ENCODE results near the gene ZNF215. TPM values are rescaled to one million over a fixed set of nuclear protein-coding genes. Genes with fewer than 3 reads are reported as not detected.
"Not testable (repeated sequence)": the region's sequence is repeated elsewhere in the genome, so short reads cannot be mapped to it uniquely, and the experiment has no call there.

The ZNF215 gene
- total RNA-seq, 1 experiment from 2014 or later, result 5.5 TPM

- DNase-seq (ENCODE audit: low read depth), result no peak
Observed at GRCh38 chr11:6941970-6942369, 15.7 kb downstream of the ZNF215 start.

- no peak for DNase-seq (ENCODE audit: low read depth)
Observed at GRCh38 chr11:6943131-6943530, 16.9 kb downstream of the ZNF215 start.

GRCh38 chr11:6954248-6954647, 28.0 kb downstream of the ZNF215 start:
- not testable (repeated sequence) for DNase-seq (ENCODE audit: low read depth)

GRCh38 chr11:6962141-6962540, 35.9 kb downstream of the ZNF215 start:
- DNase-seq (ENCODE audit: low read depth), result no peak

GRCh38 chr11:6962673-6963072, 36.4 kb downstream of the ZNF215 start:
- DNase-seq (ENCODE audit: low read depth), result no peak

DNA sequence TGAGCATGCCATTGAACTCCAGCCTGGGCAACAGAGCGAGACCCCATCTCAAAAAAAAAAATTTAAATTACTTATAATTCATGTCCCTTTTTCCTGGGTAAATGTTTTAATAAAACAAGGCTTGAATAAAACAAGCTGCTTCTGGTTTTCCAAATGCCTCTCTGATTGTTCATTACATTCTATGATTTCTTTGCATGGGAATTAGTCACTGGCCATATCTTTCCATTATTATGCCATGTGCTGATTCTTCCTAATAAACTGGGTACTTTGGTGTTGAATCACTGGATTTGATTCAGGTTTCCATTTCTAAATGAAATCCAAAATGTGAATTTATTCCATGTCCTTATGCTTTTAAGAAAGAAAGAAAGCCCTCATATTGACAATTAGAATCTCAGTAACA, 42.6 kb downstream of the ZNF215 start:
- DNase-seq (ENCODE audit: low read depth), result no peak

- not testable (repeated sequence) for DNase-seq (ENCODE audit: low read depth)
Observed at GRCh38 chr11:6969854-6970253, 43.6 kb downstream of the ZNF215 start.

- DNase-seq (ENCODE audit: low read depth), result no peak
Observed at GRCh38 chr11:6979365-6979764, 53.1 kb downstream of the ZNF215 start.

DNA sequence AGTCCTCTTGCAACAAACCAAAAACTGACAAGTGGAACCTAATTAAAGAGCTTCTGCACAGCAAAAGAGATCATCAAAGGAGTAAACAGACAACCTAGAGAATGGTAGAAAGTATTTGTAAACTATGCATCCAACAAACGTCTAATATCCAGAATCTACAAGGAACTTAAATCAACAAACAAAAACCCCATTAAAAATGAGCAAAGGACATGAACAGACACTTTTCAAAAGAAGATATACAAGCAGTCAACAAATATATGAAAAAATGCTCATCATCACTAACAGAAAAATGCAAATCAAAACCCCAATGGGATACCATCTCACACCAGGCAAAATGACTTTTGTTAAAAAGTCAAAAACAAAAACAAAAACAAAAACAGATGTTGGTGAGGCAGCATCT, 60.3 kb downstream of the ZNF215 start:
- no peak for DNase-seq (ENCODE audit: low read depth)

DNA sequence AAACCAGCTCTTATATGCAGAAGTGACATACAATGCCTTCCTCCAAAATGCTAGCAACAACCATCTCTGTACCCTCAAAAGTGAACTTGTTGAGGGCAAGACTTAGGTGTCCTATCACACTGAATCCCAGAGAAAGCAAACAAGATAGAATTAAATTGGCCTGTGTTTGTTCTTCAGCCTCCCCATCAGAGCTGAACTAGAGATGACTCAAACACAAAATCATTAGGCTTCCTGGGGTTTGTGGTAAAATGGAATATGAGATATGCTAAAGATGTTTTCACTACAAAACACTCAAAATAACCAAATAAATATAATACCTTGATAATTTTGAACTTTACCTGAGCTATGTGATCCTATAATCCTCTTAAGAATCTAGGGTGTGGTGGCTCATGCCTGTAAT, 62.3 kb downstream of the ZNF215 start:
- no peak for DNase-seq (ENCODE audit: low read depth)

DNA sequence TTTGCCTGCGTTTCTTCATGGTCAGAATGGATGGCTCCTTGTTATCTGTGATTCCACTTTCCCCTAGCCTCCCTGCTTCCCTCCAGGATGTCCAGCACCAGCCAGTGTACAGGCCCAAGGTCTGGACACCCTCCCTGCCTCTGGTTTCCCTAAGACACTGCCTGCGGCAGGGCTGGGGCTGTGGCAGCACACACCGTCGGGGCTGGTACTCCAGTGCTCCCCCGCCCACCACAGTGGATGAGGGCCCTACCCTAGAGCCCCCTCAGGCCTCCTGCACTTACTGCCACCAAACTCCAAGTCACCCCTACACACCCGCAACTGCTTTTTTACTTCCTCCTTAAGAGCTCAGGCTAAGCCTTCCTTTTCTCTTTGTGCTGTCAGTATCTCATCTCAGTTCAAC, 65.0 kb downstream of the ZNF215 start:
- DNase-seq (ENCODE audit: low read depth), result no peak

DNA sequence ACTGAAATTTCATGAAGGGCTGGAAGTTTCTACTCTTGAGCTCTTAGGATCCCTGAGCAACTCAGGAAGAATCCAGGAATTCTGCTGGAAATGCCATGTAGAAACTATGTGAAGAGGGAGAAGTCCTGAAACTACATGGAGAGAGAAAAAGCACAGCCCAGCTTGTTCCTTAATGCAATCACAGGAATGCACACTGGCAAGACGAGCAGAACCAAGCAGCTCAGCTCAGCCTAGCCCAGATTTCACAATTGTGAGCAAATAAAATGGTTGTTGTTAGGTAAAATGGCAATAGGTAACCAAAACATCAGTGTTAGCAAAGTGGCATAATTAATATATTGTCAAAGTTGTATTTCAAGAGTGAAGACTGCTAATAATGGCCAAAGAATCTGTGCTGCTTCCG, 65.8 kb downstream of the ZNF215 start:
- DNase-seq (ENCODE audit: low read depth), result no peak

DNA sequence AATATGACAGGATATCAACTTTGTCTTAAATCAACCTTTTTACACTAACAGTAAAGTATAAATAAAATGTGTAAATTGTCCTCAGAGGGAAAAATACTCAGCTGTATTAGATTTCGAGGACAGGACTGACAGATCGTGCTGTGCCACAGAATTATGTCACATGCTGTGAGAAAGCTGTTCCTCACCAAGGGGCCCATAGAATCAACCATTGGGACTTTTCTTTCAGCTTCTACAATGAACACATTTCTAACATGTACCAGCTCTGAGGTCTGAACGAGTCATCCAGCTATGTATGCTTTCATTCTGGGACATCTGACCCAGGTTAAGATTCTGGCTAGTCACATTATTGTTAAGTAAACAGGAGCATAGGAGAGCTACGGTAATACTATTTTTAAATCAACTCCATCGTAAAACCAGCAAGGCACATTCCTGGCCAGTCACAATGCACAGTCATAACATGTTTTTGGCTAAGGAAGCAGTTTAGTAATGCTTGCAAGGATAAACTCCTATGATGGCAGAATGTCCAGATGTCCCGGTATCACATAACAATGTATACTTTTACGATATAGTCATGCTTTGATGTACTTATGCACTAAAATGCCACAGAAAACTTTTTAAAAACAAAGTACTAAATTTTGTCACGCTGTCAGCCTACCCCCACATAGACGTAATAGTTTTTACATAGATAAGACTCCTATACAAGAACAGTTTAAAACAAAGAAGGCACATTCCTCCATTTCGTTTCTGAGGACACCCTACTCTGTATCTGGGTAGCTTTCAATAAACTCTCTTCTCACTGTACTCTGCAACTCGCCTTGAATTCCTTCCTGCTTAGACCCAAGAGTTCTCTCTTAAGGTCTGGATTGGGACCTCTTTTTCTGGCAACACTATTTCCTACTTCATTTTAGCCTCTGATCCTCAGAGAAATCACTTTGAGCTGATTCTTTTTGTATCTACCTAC, 66.5 kb downstream of the ZNF215 start:
- peak; percentile 30 for DNase-seq (ENCODE audit: low read depth)

- no peak for DNase-seq (ENCODE audit: low read depth)
Observed at GRCh38 chr11:6995703-6996102, 69.5 kb downstream of the ZNF215 start.

DNA sequence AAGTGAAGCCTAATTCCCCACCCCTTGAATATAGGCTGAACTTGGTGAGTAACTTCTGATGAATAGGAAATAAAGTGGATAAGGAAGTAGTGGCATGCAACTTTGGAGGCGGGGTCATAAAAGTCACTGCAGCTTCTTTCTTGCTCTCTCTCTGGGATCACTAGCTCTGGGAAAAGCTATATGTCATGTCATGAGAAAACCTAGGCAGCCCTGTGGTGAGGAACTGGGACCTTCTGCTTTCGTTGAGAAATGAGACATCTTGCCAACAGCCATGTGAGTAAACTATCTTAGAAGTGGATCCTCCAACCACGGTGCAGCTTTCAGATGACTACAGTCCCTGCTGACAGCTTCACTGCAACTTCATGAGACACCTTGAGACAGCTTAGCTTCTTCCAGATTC, 78.3 kb downstream of the ZNF215 start:
- peak; percentile 28 for DNase-seq (ENCODE audit: low read depth)

Other genes with a start within 250 kb of the ZNF215 start
- gene MRPL17, start 243.1 kb upstream of the ZNF215 start, total RNA-seq (2014; rRNA removed; shearing (Covaris generic)), result 95.5 and 120 TPM in 2 replicates
- gene OR2AG2, start 154.4 kb upstream of the ZNF215 start, total RNA-seq (2014; rRNA removed; shearing (Covaris generic)), result 0.03 TPM in 1 of 2 replicates, not detected in the other
- gene OR2AG1, start 143.4 kb upstream of the ZNF215 start, total RNA-seq (2014; rRNA removed; shearing (Covaris generic)), result not detected in 2 replicates
- 0.06 TPM in 1 of 2 replicates, not detected in the other for gene OR6A2, start 126.7 kb upstream of the ZNF215 start, total RNA-seq (2014; rRNA removed; shearing (Covaris generic))
- gene OR10A5, start 80.7 kb upstream of the ZNF215 start, total RNA-seq (2014; rRNA removed; shearing (Covaris generic)), result not detected in 2 replicates
- not detected in 2 replicates for gene OR10A2, start 63.4 kb upstream of the ZNF215 start, total RNA-seq (2014; rRNA removed; shearing (Covaris generic))
- gene OR10A4, start 49.8 kb upstream of the ZNF215 start, total RNA-seq (2014; rRNA removed; shearing (Covaris generic)), result not detected in 2 replicates
- gene OR2D2, start 33.9 kb upstream of the ZNF215 start, total RNA-seq (2014; rRNA removed; shearing (Covaris generic)), result not detected in 2 replicates
- gene OR2D3, start 5.4 kb upstream of the ZNF215 start, total RNA-seq (2014; rRNA removed; shearing (Covaris generic)), result not detected in 2 replicates
- gene ZNF214, start 93.9 kb downstream of the ZNF215 start, total RNA-seq (2014; rRNA removed; shearing (Covaris generic)), result 1.8 and 4.6 TPM in 2 replicates
- gene NLRP14, start 94.1 kb downstream of the ZNF215 start, total RNA-seq (2014; rRNA removed; shearing (Covaris generic)), result 0.48 and 0.63 TPM in 2 replicates
- gene RBMXL2, start 162.6 kb downstream of the ZNF215 start, total RNA-seq (2014; rRNA removed; shearing (Covaris generic)), result not detected in 2 replicates

Measured in Daoy (cell line).